GM20000 (cell line): ENCODE data around the gene ALAD.

Source experiments
- DNase-seq: peaks from one replicate; pipeline ENCODE4 v3.0.0; 2012; ENCODE audit warnings: low spot score
- TF ChIP-seq, protein P1 (sequence below): IDR thresholded peaks from 2 replicates; pipeline ENCODE4 v1.5.1; 2012; ENCODE audit warnings: mild to moderate bottlenecking, control low read depth; ENCODE audit errors: extremely low read depth, missing control alignments

ALAD gene

DNA sequence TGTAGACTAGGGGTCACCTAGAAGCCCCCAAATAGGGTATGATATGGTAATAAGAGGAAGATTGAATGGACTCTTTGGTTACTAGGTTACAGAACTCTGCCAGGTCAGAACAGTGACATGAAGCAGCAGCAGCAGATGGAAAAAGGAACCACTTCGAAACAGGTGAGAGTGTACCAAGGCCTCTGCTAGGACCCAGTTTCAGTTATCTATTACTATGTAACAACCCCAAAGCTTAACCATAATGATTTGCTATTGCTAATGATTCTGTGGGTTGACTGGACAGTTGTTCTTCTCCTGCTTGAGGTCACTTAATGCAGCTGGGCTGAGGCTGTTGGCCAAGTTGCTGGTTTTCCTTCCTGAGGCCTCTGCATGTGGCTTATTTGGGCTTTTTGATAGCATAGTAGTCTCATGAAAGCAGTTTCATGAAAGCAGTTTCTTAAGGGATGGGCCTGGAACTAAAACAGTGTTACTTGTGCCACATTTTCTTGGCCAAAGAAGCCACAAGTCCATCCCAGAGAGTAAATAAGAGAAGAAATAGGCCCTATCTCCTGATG, 27.1 kb upstream of the ALAD start:
- DNase-seq: no peak
- TF ChIP-seq, protein P1, sequence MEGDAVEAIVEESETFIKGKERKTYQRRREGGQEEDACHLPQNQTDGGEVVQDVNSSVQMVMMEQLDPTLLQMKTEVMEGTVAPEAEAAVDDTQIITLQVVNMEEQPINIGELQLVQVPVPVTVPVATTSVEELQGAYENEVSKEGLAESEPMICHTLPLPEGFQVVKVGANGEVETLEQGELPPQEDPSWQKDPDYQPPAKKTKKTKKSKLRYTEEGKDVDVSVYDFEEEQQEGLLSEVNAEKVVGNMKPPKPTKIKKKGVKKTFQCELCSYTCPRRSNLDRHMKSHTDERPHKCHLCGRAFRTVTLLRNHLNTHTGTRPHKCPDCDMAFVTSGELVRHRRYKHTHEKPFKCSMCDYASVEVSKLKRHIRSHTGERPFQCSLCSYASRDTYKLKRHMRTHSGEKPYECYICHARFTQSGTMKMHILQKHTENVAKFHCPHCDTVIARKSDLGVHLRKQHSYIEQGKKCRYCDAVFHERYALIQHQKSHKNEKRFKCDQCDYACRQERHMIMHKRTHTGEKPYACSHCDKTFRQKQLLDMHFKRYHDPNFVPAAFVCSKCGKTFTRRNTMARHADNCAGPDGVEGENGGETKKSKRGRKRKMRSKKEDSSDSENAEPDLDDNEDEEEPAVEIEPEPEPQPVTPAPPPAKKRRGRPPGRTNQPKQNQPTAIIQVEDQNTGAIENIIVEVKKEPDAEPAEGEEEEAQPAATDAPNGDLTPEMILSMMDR: no peak

- no peak for DNase-seq
- TF ChIP-seq, protein P1: no peak
These were observed 26.5 kb upstream of the ALAD start for GRCh38 chr9:113427629-113428028.

GRCh38 chr9:113426701-113427100, 25.6 kb upstream of the ALAD start:
- TF ChIP-seq, protein P1: no peak
- no peak for DNase-seq

GRCh38 chr9:113425072-113425471, 24.0 kb upstream of the ALAD start:
- TF ChIP-seq, protein P1: no peak
- DNase-seq: no peak

GRCh38 chr9:113421726-113422125, 20.6 kb upstream of the ALAD start:
- TF ChIP-seq, protein P1: no peak
- no peak for DNase-seq

- DNase-seq: no peak
- TF ChIP-seq, protein P1: no peak
These were observed 16.3 kb upstream of the ALAD start for GRCh38 chr9:113417370-113417769.

DNA sequence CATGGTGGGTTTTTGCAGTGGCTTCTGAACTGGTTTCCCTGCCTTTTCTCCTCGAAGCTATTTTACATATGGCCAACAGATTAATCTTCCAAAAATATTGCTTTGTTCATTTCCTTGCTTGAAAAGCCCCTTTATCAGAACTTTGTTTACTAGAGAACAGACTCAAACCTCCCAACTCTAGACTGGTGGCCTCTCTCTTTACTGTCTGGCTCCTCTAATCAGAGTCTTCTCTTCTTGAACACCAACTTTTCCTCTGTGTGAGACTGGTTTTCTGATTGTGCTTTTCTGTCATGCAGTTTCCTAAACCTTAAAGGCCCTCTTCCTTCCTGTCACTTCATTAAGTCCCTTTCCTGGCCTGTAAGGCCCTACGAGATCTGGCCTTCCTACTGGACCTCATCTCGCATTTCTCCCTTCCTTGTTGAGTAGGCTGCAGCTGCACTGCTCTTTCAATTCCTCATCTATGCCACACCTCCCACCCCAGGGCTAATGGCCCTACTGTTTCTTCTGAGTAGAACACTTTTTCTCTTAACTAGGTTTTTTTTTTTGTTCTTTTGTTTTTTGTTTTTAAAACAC, 15.2 kb upstream of the ALAD start:
- peak; percentile 78 for DNase-seq
- TF ChIP-seq, protein P1: no peak
